GM21447 (cell line): ENCODE measurements around the gene DPP6.
"Not testable (repeated sequence)": the region's sequence is repeated elsewhere in the genome, so short reads cannot be mapped to it uniquely, and the experiment has no call there.

Experiments used
- ATAC-seq: cut with Tn5 transposase; IDR thresholded peaks from one replicate; pipeline ENCODE4 v1.9.1; 2021; ENCODE audit not compliant: unreplicated experiment

DPP6 gene

GRCh38 chr7:154915600-154915999, 863.4 kb downstream of the DPP6 start:
- ATAC-seq, result no peak

DNA sequence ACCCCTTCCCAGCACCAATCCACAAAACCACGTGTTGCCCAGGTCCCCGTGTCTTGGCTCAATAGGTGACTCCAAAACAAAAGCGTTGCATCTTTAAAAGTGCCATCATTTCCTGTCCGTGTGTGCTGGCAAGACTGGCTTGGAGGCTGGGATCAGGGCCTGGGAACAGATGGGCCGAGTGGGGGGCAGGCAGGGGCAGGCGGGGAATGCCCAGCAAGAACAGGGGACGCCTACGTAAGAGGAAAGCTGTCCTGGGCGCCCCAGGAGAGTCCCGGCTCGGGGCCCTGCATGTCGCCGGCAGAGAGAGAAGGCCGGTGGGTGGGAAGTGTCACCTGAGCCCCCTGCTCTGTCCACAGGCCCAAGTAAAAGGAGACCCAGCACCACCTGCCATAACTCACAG, 864.2 kb downstream of the DPP6 start:
- no peak for ATAC-seq

DNA sequence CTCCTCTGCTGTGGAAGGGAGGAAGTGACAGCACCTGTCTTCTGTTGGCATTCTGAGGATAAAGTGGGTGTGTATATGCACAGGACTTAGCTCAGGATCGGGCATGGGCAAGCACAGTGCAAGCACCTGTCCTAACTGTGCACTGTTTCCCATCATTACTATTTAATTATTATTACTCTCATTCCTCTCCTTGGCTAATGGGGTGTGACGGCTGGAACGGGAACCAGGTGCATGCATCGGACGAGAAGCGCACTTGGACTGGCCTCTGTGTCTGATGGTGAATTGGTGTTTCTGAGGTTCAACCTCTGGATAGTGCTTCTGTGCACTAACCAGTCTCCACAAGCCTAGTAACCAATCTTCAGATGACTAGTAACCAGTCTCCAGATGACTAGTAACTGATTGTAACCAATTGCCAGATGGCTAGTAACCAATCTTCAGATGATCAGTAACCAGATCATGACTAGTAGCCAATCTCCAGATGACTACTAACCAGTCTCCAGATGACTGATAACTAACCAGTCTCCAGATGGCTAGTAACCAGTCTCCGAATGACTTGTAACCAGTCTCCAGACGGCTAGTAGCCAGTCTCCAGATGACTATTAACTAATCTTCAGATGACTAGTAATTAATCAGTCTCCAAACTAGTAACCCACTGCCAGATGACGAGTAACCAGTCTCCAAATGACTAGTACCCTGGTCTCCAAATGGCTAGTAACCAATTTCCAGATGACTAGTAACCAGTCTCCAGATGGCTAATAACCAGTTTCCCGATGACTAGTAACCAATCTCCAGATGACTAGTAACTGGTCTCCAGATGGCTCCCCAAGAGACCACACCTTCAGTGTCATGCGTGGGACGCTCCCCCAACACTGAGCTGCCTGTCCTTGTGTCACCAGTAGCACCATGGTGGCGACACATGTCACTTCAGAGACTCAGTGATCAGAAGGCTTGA, 864.9 kb downstream of the DPP6 start:
- ATAC-seq, result no peak

DNA sequence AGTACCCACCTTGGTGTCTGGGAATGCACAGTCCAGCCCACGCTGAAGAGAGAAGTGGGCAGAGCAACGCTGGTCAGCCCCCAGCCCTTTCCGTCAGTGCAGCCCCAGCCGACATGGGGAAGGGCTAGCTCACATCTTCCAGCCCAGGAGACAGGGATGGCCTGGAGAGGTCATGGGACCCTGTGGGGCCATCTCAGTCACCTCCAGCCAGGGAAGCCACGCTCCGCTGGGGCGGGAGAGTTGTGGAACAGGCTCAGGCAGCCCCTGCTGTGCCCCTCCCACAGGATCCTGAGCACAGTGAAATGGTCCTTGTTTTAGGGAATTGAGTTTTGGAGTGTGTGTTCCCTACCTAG, 865.6 kb downstream of the DPP6 start:
- no peak for ATAC-seq

- no peak for ATAC-seq
Measured at GRCh38 chr7:154918266-154918665, 866.1 kb downstream of the DPP6 start.

GRCh38 chr7:154918741-154919140, 866.5 kb downstream of the DPP6 start:
- ATAC-seq, result no peak

- ATAC-seq, result no peak
Measured at GRCh38 chr7:154919344-154920225, 867.4 kb downstream of the DPP6 start.

GRCh38 chr7:154922472-154922871, 870.3 kb downstream of the DPP6 start:
- ATAC-seq, result not testable (repeated sequence)

GRCh38 chr7:154927624-154928125, 875.5 kb downstream of the DPP6 start:
- peak; percentile 57 for ATAC-seq

GRCh38 chr7:154928136-154929005, 876.2 kb downstream of the DPP6 start:
- ATAC-seq, result peak; percentile 77

DNA sequence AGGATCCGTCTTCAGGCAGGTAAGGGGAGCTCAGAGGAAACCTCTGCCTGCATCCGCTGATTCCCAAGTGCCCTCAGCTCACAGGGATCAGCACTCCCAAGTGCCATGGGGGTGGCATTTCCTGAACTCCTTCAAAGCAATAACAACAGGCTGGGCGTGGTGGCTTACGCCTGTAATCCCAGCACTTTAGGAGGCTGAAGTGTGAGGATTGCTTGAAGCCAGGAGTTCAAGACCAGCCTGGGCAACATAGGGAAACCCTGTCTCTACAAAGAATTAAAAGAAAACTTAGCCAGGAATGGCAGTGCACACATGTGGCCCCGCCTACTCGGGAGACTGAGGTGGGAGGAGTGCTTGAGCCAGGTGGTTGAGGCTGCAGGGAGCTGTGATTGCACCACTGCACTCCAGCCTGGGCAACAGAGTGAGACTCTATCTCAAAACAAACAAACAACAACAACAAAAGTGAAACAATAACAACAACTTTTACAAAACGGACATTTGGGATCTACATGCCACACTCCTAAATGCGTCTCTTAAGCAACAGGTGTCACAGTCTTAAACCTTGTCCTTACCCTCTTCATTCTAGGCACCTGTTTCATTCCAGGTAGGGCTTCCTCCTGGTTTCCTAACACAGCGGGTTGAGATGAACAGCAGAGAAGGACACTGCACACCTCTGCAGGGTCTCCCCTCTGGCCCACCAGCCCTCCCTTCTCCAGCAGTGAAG, 877.0 kb downstream of the DPP6 start:
- ATAC-seq, result no peak

GRCh38 chr7:154931906-154932305, 879.7 kb downstream of the DPP6 start:
- no peak for ATAC-seq

- not testable (repeated sequence) for ATAC-seq
Measured at GRCh38 chr7:154934353-154934952, 882.3 kb downstream of the DPP6 start.

DNA sequence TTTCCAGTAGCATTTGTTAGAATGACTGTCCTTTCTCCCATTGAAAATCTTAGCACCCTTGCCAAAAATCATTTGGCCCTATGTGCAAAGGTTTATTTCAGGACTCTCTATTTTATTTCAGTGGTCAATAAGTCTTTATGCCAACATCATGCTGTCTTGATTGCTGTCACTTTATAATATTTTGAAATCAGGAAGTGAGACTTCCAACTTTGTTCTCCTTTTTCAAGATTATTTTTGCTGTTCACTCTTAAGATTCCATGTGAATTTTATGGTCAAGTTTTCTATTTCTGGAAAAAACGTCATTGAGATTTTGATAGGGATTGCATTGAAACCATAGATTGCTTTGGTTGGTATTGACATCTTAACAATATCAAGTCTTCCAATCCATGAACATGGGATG, 885.6 kb downstream of the DPP6 start:
- ATAC-seq, result no peak

DNA sequence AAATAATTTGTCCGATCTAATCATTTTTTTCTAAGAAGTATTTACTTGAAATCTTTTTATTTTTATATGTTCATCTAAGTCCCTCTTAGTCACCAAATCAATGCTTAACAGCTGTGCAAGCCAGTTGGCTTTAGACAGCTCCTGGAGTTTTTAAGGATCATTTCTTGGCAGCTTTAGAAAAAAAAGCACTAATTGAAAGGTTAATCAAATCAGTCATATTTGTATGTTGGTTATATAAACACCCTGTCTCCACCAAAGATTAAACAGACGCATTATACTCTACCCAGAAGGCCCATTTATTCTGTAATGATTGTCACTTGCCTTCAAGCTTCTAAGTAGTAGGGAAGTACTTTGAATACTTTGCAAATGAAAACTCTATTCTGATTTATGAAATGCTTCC, 890.5 kb downstream of the DPP6 start:
- ATAC-seq, result no peak
